Measurements from ENCODE around the gene LGALS12. TPM values are rescaled to one million over a fixed set of nuclear protein-coding genes. Genes with fewer than 3 reads are reported as not detected.

The LGALS12 gene
- total and polyA plus RNA-seq, 4 donors: 0.12 to 0.99 (median 0.66) TPM; not detected in 1

- H3K4me1 ChIP-seq (ENCODE audit: control insufficient read depth, insufficient read depth, low read length): peaks cover 14% of the 10 kb centered on the region
- H3K4me3 ChIP-seq (ENCODE audit: low read depth, low read length): no peak overlapping the region
- H3K36me3 ChIP-seq (ENCODE audit: control insufficient read depth, insufficient read depth, low read length): no peaks in the 10 kb centered on the region
- H3K27ac ChIP-seq (ENCODE audit: low read depth, low read length): peak overlapping the region; percentile 85
- WGBS (ENCODE audit: insufficient coverage): 34% methylated on average over 2 of the region's 3 CpGs
- H3K27me3 ChIP-seq (ENCODE audit: control insufficient read depth, insufficient read depth, low read length): peaks cover 7% of the 10 kb centered on the region
- no peaks in the 10 kb centered on the region for H3K9me3 ChIP-seq (ENCODE audit: control insufficient read depth, insufficient read depth, low read length)
- DNase-seq (ENCODE audit: low read depth in 4 of 6, low spot score in 6 of 6): peak in 2 of 6 donors; percentile 33 to 35
These were observed 16.0 kb upstream of the LGALS12 start for GRCh38 chr11:63489879-63490278.

- no peaks in the 10 kb centered on the region for H3K36me3 ChIP-seq (ENCODE audit: control insufficient read depth, insufficient read depth, low read length)
- peak within 1 kb of the TSS; percentile 85 for H3K27ac ChIP-seq (ENCODE audit: low read depth, low read length)
- H3K4me3 ChIP-seq (ENCODE audit: low read depth, low read length): peak within 1 kb of the TSS; percentile 58
- H3K27me3 ChIP-seq (ENCODE audit: control insufficient read depth, insufficient read depth, low read length): peaks cover 7% of the 10 kb centered on the region
- H3K4me1 ChIP-seq (ENCODE audit: control insufficient read depth, insufficient read depth, low read length): peaks cover 14% of the 10 kb centered on the region
- peak in 2 of 6 donors; percentile 66 to 72 for DNase-seq (ENCODE audit: low read depth in 4 of 6, low spot score in 6 of 6)
- WGBS (ENCODE audit: insufficient coverage): 6% methylated on average over 59 of the region's 60 CpGs
- H3K9me3 ChIP-seq (ENCODE audit: control insufficient read depth, insufficient read depth, low read length): no peaks in the 10 kb centered on the region
These were observed 15.2 kb upstream of the LGALS12 start, which contains the start of gene PLAAT5 for GRCh38 chr11:63490551-63491239. Gene PLAAT5, minus strand, starts transcription at chr11:63491167. Its CDS starts 133 bp downstream, at chr11:63491034.

GRCh38 chr11:63491240-63491587, 14.7 kb upstream of the LGALS12 start:
- peak overlapping the region; percentile 58 for H3K4me3 ChIP-seq (ENCODE audit: low read depth, low read length)
- peak overlapping the region; percentile 85 for H3K27ac ChIP-seq (ENCODE audit: low read depth, low read length)
- H3K27me3 ChIP-seq (ENCODE audit: control insufficient read depth, insufficient read depth, low read length): peaks cover 7% of the 10 kb centered on the region
- H3K9me3 ChIP-seq (ENCODE audit: control insufficient read depth, insufficient read depth, low read length): no peaks in the 10 kb centered on the region
- no peak for DNase-seq (ENCODE audit: low read depth in 4 of 6, low spot score in 6 of 6)
- 1% methylated on average over 12 of the region's 13 CpGs for WGBS (ENCODE audit: insufficient coverage)
- H3K4me1 ChIP-seq (ENCODE audit: control insufficient read depth, insufficient read depth, low read length): peaks cover 14% of the 10 kb centered on the region
- no peaks in the 10 kb centered on the region for H3K36me3 ChIP-seq (ENCODE audit: control insufficient read depth, insufficient read depth, low read length)

GRCh38 chr11:63491636-63492372, 14.1 kb upstream of the LGALS12 start:
- Histone ChIP-seq H3K27ac (ENCODE audit: low read depth, low read length) (no peak overlapping the region), H3K9me3 (ENCODE audit: control insufficient read depth, insufficient read depth, low read length) (no peaks in the 10 kb centered on the region), H3K27me3 (ENCODE audit: control insufficient read depth, insufficient read depth, low read length) (peaks cover 7% of the 10 kb centered on the region), H3K4me3 (ENCODE audit: low read depth, low read length) (peak overlapping the region; percentile 58), H3K36me3 (ENCODE audit: control insufficient read depth, insufficient read depth, low read length) (no peaks in the 10 kb centered on the region), H3K4me1 (ENCODE audit: control insufficient read depth, insufficient read depth, low read length) (peaks cover 14% of the 10 kb centered on the region)
- 97% methylated on average over 3 of the region's 11 CpGs for WGBS (ENCODE audit: insufficient coverage)
- no peak for DNase-seq (ENCODE audit: low read depth in 4 of 6, low spot score in 6 of 6)

GRCh38 chr11:63492441-63492840, 13.4 kb upstream of the LGALS12 start:
- Histone ChIP-seq H3K27ac (ENCODE audit: low read depth, low read length) (no peak overlapping the region), H3K4me3 (ENCODE audit: low read depth, low read length) (no peak overlapping the region), H3K27me3 (ENCODE audit: control insufficient read depth, insufficient read depth, low read length) (peaks cover 7% of the 10 kb centered on the region), H3K36me3 (ENCODE audit: control insufficient read depth, insufficient read depth, low read length) (no peaks in the 10 kb centered on the region), H3K9me3 (ENCODE audit: control insufficient read depth, insufficient read depth, low read length) (no peaks in the 10 kb centered on the region), H3K4me1 (ENCODE audit: control insufficient read depth, insufficient read depth, low read length) (peaks cover 14% of the 10 kb centered on the region)
- WGBS (ENCODE audit: insufficient coverage): no CpG with 5 or more reads among the region's 1 CpG
- DNase-seq (ENCODE audit: low read depth in 4 of 6, low spot score in 6 of 6): no peak

GRCh38 chr11:63493127-63493526, 12.8 kb upstream of the LGALS12 start:
- H3K27me3 ChIP-seq (ENCODE audit: control insufficient read depth, insufficient read depth, low read length): peaks cover 7% of the 10 kb centered on the region
- no peak overlapping the region for H3K27ac ChIP-seq (ENCODE audit: low read depth, low read length)
- WGBS (ENCODE audit: insufficient coverage): no CpG with 5 or more reads among the region's 1 CpG
- no peaks in the 10 kb centered on the region for H3K9me3 ChIP-seq (ENCODE audit: control insufficient read depth, insufficient read depth, low read length)
- no peak overlapping the region for H3K4me3 ChIP-seq (ENCODE audit: low read depth, low read length)
- no peaks in the 10 kb centered on the region for H3K36me3 ChIP-seq (ENCODE audit: control insufficient read depth, insufficient read depth, low read length)
- DNase-seq (ENCODE audit: low read depth in 4 of 6, low spot score in 6 of 6): no peak
- peaks cover 14% of the 10 kb centered on the region for H3K4me1 ChIP-seq (ENCODE audit: control insufficient read depth, insufficient read depth, low read length)

GRCh38 chr11:63494975-63495374, 10.9 kb upstream of the LGALS12 start:
- WGBS (ENCODE audit: insufficient coverage): 73% methylated on average over 2 of the region's 6 CpGs
- DNase-seq (ENCODE audit: low read depth in 4 of 6, low spot score in 6 of 6): no peak
- H3K9me3 ChIP-seq (ENCODE audit: control insufficient read depth, insufficient read depth, low read length): no peaks in the 10 kb centered on the region
- H3K27ac ChIP-seq (ENCODE audit: low read depth, low read length): no peak overlapping the region
- H3K27me3 ChIP-seq (ENCODE audit: control insufficient read depth, insufficient read depth, low read length): peaks cover 5% of the 10 kb centered on the region
- H3K4me3 ChIP-seq (ENCODE audit: low read depth, low read length): no peak overlapping the region
- H3K36me3 ChIP-seq (ENCODE audit: control insufficient read depth, insufficient read depth, low read length): no peaks in the 10 kb centered on the region
- peaks cover 12% of the 10 kb centered on the region for H3K4me1 ChIP-seq (ENCODE audit: control insufficient read depth, insufficient read depth, low read length)

GRCh38 chr11:63499874-63500273, 6.0 kb upstream of the LGALS12 start:
- DNase-seq (ENCODE audit: low read depth in 4 of 6, low spot score in 6 of 6): no peak
- Histone ChIP-seq H3K4me1 (ENCODE audit: control insufficient read depth, insufficient read depth, low read length) (no peaks in the 10 kb centered on the region), H3K27me3 (ENCODE audit: control insufficient read depth, insufficient read depth, low read length) (no peaks in the 10 kb centered on the region), H3K27ac (ENCODE audit: low read depth, low read length) (no peak overlapping the region), H3K36me3 (ENCODE audit: control insufficient read depth, insufficient read depth, low read length) (no peaks in the 10 kb centered on the region), H3K4me3 (ENCODE audit: low read depth, low read length) (no peak overlapping the region), H3K9me3 (ENCODE audit: control insufficient read depth, insufficient read depth, low read length) (no peaks in the 10 kb centered on the region)
- WGBS (ENCODE audit: insufficient coverage): 100% methylated on average over 2 of the region's 4 CpGs

GRCh38 chr11:63501236-63501635, 4.6 kb upstream of the LGALS12 start:
- Histone ChIP-seq H3K27ac (ENCODE audit: low read depth, low read length) (no peak overlapping the region), H3K4me1 (ENCODE audit: control insufficient read depth, insufficient read depth, low read length) (no peaks in the 10 kb centered on the region), H3K27me3 (ENCODE audit: control insufficient read depth, insufficient read depth, low read length) (no peaks in the 10 kb centered on the region), H3K9me3 (ENCODE audit: control insufficient read depth, insufficient read depth, low read length) (no peaks in the 10 kb centered on the region), H3K4me3 (ENCODE audit: low read depth, low read length) (no peak overlapping the region), H3K36me3 (ENCODE audit: control insufficient read depth, insufficient read depth, low read length) (no peaks in the 10 kb centered on the region)
- 50% methylated on average over 1 of the region's 1 CpG for WGBS (ENCODE audit: insufficient coverage)
- no peak for DNase-seq (ENCODE audit: low read depth in 4 of 6, low spot score in 6 of 6)
